ELR (cell line): ENCODE results near the gene TNFRSF14.

Experiments
- DNase-seq: peaks from one replicate; pipeline ENCODE4 v3.0.0-alpha.2; 2015; ENCODE audit warnings: low read depth

The TNFRSF14 gene

GRCh38 chr1:2588661-2589430, 32.7 kb downstream of the TNFRSF14 start:
- DNase-seq, result no peak

GRCh38 chr1:2589431-2590232, 33.5 kb downstream of the TNFRSF14 start:
- no peak for DNase-seq

GRCh38 chr1:2590233-2591141, 34.3 kb downstream of the TNFRSF14 start:
- no peak for DNase-seq

DNA sequence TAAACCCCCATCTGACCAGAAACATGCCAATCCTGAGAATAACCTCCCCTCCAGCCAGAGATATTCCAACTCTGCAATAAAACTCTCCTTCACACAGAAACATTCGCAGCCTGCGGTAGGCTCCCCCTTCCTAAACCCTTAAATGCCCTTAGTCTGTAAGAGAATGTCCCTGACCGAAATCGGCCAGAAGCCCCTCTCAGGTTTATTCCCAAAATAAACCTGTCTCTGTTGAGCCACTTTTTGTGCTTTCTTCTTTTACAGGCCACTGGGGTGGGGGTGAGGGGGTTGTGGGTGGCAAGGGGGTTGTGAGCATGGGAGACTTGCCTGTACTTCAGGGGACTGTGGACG, 35.0 kb downstream of the TNFRSF14 start:
- DNase-seq, result no peak

- DNase-seq, result no peak
Measured at GRCh38 chr1:2591581-2592261, 35.5 kb downstream of the TNFRSF14 start.

GRCh38 chr1:2592672-2593071, 36.5 kb downstream of the TNFRSF14 start:
- no peak for DNase-seq

DNA sequence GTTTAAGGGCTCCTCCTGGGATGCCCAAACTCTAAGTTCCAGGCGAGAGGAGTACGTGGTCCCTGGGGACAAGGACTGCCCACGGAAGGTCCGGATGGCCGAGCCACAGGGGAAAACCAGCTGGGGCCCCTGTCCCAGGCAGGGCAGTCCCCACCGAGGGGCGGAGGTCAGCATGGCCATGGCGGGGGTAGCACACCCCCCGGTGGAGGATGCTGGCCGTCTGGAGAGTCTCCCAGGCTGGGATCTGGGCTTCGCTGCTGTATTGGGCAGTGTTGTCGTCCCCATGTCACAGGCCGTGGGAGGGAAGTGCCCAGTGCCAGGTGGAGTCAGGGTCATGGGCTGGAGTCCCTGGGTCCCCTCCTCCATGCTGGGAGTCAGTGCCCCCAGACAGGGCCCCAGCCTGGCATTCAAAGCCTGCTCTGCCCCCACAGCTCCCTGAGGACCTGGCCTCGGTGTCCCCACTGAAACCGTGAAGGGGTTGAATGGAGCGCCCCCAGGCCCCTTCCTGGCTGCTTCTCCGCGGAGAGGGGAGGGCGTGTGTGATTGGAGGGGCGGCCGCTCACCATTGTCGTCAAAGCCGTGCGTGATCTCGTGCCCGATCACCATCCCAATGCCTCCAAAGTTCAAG, 37.2 kb downstream of the TNFRSF14 start:
- no peak for DNase-seq

DNA sequence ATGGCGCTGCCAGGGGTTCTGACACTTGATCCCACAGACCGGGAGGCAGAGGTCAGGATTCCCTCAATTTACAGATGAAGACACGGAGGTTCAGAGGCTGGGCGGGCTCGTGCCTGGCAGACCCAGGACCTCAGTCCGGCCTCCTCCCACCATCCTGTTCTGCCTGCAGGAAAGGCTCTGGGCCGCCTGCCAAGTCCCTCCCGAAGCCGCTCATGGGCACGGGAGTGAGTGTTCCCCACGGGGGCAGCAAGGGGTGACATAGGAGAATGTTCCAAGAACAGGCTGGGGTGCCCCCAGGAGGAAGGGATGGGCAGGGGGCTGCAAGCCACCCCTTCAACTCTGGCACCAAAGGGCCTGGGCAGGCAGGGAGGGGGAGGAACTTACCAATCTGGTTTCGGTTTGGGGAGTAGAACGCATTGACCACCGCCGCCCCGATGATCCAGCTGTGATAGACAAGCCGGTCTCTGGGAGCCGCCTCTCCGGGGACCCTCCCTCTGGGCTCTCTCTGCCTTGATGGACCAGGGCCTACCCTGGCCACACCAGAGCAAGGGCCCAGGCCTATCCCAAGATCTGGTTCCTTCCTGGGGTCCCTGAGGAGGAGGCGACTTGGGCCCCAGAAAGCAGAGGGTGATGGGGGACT, 38.0 kb downstream of the TNFRSF14 start:
- peak; percentile 19 for DNase-seq

DNA sequence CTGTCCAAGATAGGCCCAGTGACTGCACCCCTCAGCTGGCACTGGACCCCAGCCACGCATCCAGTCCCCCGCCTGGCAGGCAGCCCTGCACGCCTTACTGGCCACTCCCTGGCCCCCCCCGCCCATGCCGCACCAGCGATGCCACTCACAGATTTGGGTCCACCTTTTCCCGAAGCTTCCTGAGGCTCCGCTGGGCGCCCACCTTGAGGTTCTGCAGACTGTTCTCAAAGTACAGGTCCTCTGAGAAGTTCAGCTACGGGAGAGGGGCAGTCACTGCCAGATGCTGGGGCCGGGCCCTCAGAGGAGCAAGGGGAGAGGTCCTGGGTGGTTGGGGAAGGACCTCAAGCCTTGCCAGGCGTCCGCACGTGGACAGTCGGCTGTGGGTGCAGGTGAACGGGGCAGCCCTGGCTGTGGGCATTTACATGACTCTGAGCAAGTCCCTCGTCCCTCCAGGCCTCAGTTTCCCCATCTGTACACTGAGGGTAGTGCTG, 38.5 kb downstream of the TNFRSF14 start:
- no peak for DNase-seq

DNA sequence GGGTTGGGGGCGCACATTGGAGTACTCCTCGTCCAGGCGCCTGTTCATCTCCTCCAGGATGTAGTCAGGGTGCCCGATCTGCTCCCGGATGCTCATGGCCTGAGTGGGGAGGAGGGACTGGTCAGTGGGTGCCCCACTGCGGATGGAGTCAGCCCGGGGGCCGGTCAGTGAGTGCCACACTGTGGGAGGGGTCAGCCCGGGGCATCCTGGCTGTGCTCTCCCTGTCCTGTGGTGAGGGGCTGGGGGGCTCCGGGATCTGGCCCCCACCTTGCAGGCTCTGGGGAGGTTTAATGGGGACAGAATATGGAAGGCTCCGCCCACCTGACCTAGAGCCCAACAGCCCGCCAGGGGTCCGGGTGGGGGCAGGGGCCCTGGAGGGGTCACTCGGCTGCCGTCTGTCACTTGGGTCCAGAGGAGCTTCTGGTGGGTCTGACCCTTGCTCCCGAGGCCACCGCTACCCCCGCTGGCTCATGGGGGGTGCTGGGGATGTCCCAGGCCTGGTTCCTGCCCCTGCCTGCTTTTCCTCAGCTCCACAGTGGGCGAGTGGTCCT, 39.2 kb downstream of the TNFRSF14 start:
- no peak for DNase-seq

DNA sequence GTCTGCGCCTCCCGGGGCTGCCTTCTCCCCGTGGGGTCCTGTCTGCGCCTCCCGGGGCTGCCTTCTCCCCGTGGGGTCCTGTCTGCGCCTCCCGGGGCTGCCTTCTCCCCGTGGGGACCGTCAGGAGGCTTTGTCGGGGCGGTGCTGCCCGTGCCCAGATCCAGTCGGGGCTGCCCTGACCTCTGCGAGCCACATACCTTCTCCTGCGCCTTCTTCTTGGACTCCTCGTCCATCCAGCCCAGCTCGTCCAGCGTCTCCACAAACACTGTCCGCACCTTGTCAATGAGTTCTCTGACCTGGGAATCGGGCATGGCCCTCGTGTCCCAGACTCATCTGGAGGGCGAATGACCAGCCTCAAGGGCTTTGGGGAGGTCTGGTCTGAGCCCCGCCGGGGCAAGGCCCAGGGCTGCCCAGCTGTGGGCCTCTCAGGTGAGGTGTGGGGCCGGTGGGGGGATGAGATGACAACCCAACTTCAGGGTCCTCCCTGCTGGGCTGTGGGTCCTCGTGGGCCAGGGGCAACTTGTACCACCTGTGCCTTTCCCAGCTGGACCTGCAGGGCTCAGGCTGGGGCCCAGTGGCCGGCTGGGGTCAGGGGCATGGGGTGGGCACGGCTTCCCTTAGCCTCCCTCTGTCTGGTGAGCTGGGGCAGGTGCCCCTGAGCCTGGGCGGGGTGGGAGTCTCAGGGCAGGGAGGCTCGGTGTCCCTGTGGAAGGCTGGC, 39.8 kb downstream of the TNFRSF14 start:
- no peak for DNase-seq

GRCh38 chr1:2596530-2597333, 40.6 kb downstream of the TNFRSF14 start:
- no peak for DNase-seq

DNA sequence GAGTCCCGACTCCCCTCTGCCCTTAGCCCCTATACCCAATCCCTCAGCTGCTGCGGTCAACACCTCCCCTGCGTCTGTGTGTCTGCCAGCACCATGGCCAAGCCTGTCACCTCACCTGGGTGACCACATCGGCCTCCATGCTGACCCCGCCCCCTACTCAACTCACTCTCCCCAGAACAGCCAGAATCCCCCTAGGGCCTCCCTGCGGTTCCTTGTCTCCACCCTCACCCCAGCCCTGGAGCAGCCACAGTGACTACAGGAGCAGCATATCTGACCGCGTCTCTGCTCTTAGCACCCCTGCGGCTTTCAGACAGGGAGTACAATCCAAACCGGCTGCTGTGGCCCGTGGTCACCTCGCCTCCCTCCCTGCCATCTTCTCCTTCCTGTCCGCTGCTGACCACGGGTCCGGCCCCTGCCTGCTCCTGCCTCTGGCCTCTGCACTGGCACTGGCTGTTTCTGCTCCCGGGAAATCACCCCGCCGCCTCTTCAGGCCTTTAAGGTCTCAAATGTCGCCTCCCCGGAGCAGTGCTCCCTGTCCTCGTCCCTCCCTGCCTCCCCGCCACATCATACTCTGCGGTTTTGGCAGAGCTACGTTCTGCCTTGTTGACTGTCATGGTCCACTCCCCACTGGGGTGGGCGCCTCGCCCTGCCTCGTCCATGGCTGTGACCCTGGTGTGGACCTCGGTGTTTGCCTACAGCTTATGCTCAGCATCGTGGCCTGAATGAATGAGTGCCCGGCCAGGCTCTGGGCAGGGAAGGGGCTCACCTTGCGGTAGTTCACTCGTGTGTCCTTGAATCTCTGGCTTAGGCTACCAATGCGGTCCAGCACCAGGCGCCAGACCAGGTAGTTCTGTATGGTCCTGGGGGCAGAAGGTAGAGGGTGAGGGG, 41.5 kb downstream of the TNFRSF14 start:
- no peak for DNase-seq

DNA sequence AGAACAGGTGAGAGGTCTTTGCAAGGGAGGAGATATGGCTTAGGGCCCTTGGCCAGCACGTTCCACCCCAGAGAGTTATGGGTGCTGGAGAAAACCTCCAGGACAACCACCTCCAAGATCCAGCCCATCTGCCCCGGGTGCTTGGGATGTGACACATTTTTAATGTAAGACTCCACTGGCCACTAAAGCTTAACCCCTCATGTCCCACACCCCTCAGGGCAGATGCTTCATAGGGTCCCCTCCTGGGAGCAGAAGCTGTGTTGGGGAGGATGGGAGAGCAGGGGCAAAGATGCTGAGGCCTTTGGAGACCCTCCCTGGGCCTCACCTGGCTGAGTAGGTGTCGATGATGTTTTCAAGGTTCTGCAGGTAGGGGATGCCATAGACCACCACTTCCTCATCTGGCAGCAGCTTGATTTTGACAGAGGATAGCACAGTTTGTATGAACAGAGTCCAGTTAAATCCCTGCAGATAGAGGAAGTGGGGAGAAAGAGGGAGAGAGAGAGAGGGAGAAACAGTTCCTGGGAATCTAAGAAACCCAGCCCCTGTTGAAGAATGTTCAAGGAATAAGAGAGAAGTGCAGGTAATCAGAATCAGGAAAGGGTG, 42.3 kb downstream of the TNFRSF14 start:
- DNase-seq, result no peak

- no peak for DNase-seq
Measured at GRCh38 chr1:2601721-2602303, 45.6 kb downstream of the TNFRSF14 start.

- DNase-seq, result no peak
Measured at GRCh38 chr1:2602311-2602835, 46.2 kb downstream of the TNFRSF14 start.
